K562 (cell line): Measurements from ENCODE around the gene SEC14L1. TPM values are rescaled to one million over a fixed set of nuclear protein-coding genes. Genes with fewer than 3 reads are reported as not detected.

Source experiments
- ATAC-seq: fragments of 200-7000 bp; cut with Tn5 transposase; 3 replicates; pipeline ENCODE4 v1.9.1; 2020; ENCODE audit warnings: moderate library complexity
- BruUV-seq: library from RNA; stranded (reverse); fragments of 400-500 nt; replicated peaks from 2 replicates; lab custom pipeline; 2021; lab: Mats Ljungman, UMichigan
- CTCF ChIA-PET: fragments of 300-600 bp; formaldehyde crosslinking; extraction: SDS; loops from one replicate; lab custom pipeline; 2021; ENCODE audit warnings: low intra/inter-chr PET ratio; lab: Yijun Ruan, JAX
- POLR2A ChIA-PET: fragments of 300-600, 350-650 bp; sonication (Branson Sonifier 250); formaldehyde crosslinking; extraction: SDS; loops from one replicate; lab custom pipeline; 2021; ENCODE audit warnings: antibody characterized with exemption, inconsistent platforms; lab: Yijun Ruan, JAX
- DNase-seq, 4 experiments: peaks; one replicate each; pipeline versions ENCODE4 v3.0.0 to v3.0.0-alpha.2; 2011 to 2018; ENCODE audit warnings: low spot score in 3 of 4, mixed read lengths in 3 of 4; ENCODE audit errors: extremely low read depth in 1 of 4
- FAIRE-seq: peaks from 2 replicates; lab custom pipeline; 2011; peaks lifted over from hg19 to GRCh38; lab: Jason Lieb, UNC
- H2AFZ ChIP-seq: 2 replicates; pipeline ENCODE4 v1.6.0; 2011; ENCODE audit warnings: low read depth, low read length, control low read depth, inconsistent platforms
- H3K27ac ChIP-seq: fragments of 200-600 bp; 3 replicates; pipeline ENCODE4 v1.8.0; 2011; ENCODE audit warnings: low read depth, mild to moderate bottlenecking, control low read depth, inconsistent platforms, low read length, moderate library complexity, mixed read lengths; ENCODE audit errors: extremely low read depth
- H3K27me3 ChIP-seq, 2 experiments: fragments of 300-600 bp in 1 of 2; 2 replicates in 1 of 2; 3 replicates in 1 of 2; pipeline versions ENCODE4 v1.6.0 to v1.8.0; 2011; ENCODE audit warnings: inconsistent platforms in 2 of 2, low read length in 2 of 2, mild to moderate bottlenecking in 1 of 2, mixed read lengths in 1 of 2, moderate library complexity in 1 of 2; ENCODE audit not compliant: control insufficient read depth in 2 of 2, insufficient read depth in 2 of 2
- H3K36me3 ChIP-seq: fragments of 300-600 bp; 3 replicates; pipeline ENCODE4 v1.8.0; 2011; ENCODE audit warnings: mild to moderate bottlenecking, low read length, inconsistent platforms; ENCODE audit not compliant: control insufficient read depth, insufficient read depth
- H3K4me1 ChIP-seq, 2 experiments: fragments of 200-600 bp in 1 of 2; replicated peaks in 1 of 2; 2 replicates in 1 of 2; 3 replicates in 1 of 2; pipeline versions ENCODE4 v1.5.1 to v1.8.0; 2011; ENCODE audit warnings: inconsistent platforms in 2 of 2, low read length in 2 of 2, mild to moderate bottlenecking in 1 of 2, mixed read lengths in 1 of 2, moderate library complexity in 1 of 2; ENCODE audit not compliant: control insufficient read depth in 2 of 2, insufficient read depth in 2 of 2
- H3K4me2 ChIP-seq: 2 replicates; pipeline ENCODE4 v1.6.1; 2011; ENCODE audit warnings: low read length, control low read depth, inconsistent platforms, mixed read lengths; ENCODE audit not compliant: insufficient read depth
- H3K4me3 ChIP-seq: fragments of 200-600 bp; sonication (generic), shearing (Covaris generic); 2 replicates; pipeline ENCODE4 v1.5.1; 2016; ENCODE audit warnings: control low read depth, inconsistent platforms
- H3K79me2 ChIP-seq: fragments of 200-600 bp; 3 replicates; pipeline ENCODE4 v1.8.0; 2011; ENCODE audit warnings: low read length, inconsistent platforms; ENCODE audit not compliant: control insufficient read depth, insufficient read depth
- H3K9ac ChIP-seq, 2 experiments: 2 replicates each; pipeline versions ENCODE4 v1.6.0 to v1.6.1; 2011; ENCODE audit warnings: low read depth in 2 of 2, low read length in 2 of 2, control low read depth in 1 of 2, inconsistent platforms in 1 of 2, mild to moderate bottlenecking in 1 of 2, mixed read lengths in 1 of 2; ENCODE audit not compliant: insufficient read depth in 1 of 2
- H3K9me1 ChIP-seq: one replicate; pipeline ENCODE4 v1.6.0; 2011; ENCODE audit warnings: inconsistent platforms, mild to moderate bottlenecking, low read length, moderate library complexity; ENCODE audit not compliant: control insufficient read depth, insufficient read depth
- H3K9me3 ChIP-seq: replicated peaks from 2 replicates; pipeline ENCODE4 v1.5.1; 2011; ENCODE audit warnings: low read depth, low read length, inconsistent platforms; ENCODE audit not compliant: control insufficient read depth, insufficient read depth
- H4K20me1 ChIP-seq: replicated peaks from 2 replicates; pipeline ENCODE4 v1.6.1; 2011; ENCODE audit warnings: low read length, inconsistent platforms, mixed read lengths; ENCODE audit not compliant: control insufficient read depth, insufficient read depth
- CHD4 ChIP-seq: fragments of 200-600 bp; sonication (generic); IDR thresholded peaks from 3 replicates; pipeline ENCODE4 v1.6.1; 2012; ENCODE audit warnings: low read depth, mild to moderate bottlenecking, mixed read lengths, low read length, inconsistent platforms; ENCODE audit not compliant: insufficient read depth, insufficient replicate concordance, poor library complexity, severe bottlenecking
- RUNX1 ChIP-seq: sonication (generic); IDR thresholded peaks from 2 replicates; pipeline ENCODE4 v1.6.1; 2016; ENCODE audit warnings: antibody characterized with exemption, low read depth
- ZNF695 ChIP-seq: fragments of 450-650 bp; formaldehyde crosslinking; IDR thresholded peaks from 2 replicates; pipeline ENCODE4 v1.4.0; 2020; ENCODE audit warnings: mild to moderate bottlenecking, moderate library complexity
- WGBS: fragments of 100-300 bp; shearing (Covaris generic); methylation state at CpG from one replicate; pipeline ENCODE4 v1.1.6; 2016; ENCODE audit warnings: low coverage, mixed read lengths; ENCODE audit not compliant: insufficient coverage; ENCODE audit errors: missing lambda C conversion rate; 5-methylcytosine and 5-hydroxymethylcytosine counted together
- in situ Hi-C: fragments of 300-500 bp; cut with MboI; formaldehyde crosslinking; loops from 4 replicates; pipeline ENCODE4 v1.15.0; 2018; ENCODE audit warnings: inconsistent platforms, mixed read lengths
- intact Hi-C: fragments of 100-400 bp; cut with micrococcal nuclease; formaldehyde crosslinking; loops from 2 replicates; pipeline ENCODE4 v1.14.2; 2022
- polyA plus RNA-seq, 8 experiments: library from polyadenylated mRNA; depleted of rRNA in 4 of 8; stranded (reverse) in 5 of 8; unstranded in 3 of 8; fragments of >200 nt; fragmentation: Nextera tagmentation in 2 of 8; fragmentation: Illumina TruSeq in 1 of 8; extraction: Ambion mirVana in 2 of 8; extraction: Trizol in 1 of 8; gene quantifications; 2 replicates each; pipeline versions ENCODE4 v1.2.1 to v1.2.3, GENCODE V29; 2011 to 2014; ENCODE audit warnings: inconsistent platforms in 1 of 8, missing spikeins in 1 of 8
- total RNA-seq, 7 experiments: library from RNA; depleted of rRNA in 6 of 7; stranded (reverse); fragments of >200 nt in 6 of 7; fragmentation: Illumina TruSeq in 2 of 7; extraction: Trizol in 2 of 7; gene quantifications; 2 replicates each; pipeline versions ENCODE4 v1.2.1 to v1.2.3, GENCODE V29; 2011 to 2021; ENCODE audit warnings: low replicate concordance in 1 of 7
- TF ChIP-seq, protein P1 (sequence below): sonication (generic); formaldehyde crosslinking; IDR thresholded peaks from 2 replicates; pipeline ENCODE4 v1.8.0; 2023; ENCODE audit warnings: mild to moderate bottlenecking, missing genetic modification reagents
- TF ChIP-seq, protein P2 (sequence below): sonication (generic); formaldehyde crosslinking; IDR thresholded peaks from 2 replicates; pipeline ENCODE4 v1.8.1; 2023; ENCODE audit warnings: mild to moderate bottlenecking, missing genetic modification reagents, moderate library complexity

SEC14L1 gene
- total and polyA plus RNA-seq, 9 of the 15 experiments (the other 6 are each of a cell fraction or from before 2014, with no cell fraction given): 3.1 to 39.7 (median 15.2) TPM

DNA sequence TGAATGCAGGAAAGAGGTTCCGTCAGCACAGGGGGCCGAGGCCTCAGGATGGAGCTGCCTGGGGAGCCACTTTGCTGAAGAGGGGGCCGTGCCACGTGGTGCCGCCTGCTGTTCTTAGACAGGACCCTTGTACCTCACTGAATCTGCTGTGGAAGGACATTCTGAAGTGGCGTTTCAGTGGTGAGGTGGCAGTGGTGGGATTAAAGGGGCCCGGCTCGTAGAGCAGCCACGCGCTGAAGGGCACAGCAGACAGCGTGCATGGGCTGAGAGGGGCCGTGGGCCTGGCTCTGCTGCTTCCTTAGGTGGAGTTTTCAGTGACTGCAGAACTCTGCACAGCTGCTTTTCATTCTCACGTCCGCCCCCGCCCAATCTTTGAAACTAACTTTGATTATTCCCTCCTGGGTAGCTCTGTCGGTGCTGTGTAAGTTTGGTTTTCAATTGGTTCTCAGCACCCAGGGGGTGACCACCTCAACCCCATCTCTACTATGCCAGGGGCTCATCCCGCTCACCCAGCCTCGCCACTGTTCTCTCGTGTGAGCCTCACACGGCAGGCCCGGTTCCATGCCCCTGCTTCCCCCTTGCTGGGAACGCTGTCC is 70.3 kb downstream of the SEC14L1 start:
- CTCF ChIA-PET: no interaction called here
- TF ChIP-seq, protein P1, sequence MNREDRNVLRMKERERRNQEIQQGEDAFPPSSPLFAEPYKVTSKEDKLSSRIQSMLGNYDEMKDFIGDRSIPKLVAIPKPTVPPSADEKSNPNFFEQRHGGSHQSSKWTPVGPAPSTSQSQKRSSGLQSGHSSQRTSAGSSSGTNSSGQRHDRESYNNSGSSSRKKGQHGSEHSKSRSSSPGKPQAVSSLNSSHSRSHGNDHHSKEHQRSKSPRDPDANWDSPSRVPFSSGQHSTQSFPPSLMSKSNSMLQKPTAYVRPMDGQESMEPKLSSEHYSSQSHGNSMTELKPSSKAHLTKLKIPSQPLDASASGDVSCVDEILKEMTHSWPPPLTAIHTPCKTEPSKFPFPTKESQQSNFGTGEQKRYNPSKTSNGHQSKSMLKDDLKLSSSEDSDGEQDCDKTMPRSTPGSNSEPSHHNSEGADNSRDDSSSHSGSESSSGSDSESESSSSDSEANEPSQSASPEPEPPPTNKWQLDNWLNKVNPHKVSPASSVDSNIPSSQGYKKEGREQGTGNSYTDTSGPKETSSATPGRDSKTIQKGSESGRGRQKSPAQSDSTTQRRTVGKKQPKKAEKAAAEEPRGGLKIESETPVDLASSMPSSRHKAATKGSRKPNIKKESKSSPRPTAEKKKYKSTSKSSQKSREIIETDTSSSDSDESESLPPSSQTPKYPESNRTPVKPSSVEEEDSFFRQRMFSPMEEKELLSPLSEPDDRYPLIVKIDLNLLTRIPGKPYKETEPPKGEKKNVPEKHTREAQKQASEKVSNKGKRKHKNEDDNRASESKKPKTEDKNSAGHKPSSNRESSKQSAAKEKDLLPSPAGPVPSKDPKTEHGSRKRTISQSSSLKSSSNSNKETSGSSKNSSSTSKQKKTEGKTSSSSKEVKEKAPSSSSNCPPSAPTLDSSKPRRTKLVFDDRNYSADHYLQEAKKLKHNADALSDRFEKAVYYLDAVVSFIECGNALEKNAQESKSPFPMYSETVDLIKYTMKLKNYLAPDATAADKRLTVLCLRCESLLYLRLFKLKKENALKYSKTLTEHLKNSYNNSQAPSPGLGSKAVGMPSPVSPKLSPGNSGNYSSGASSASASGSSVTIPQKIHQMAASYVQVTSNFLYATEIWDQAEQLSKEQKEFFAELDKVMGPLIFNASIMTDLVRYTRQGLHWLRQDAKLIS (CRISPR knock-in tag): no peak
- TF ChIP-seq ZNF695 (no peak), RUNX1 (no peak), CHD4 (no peak)
- TF ChIP-seq, protein P2, sequence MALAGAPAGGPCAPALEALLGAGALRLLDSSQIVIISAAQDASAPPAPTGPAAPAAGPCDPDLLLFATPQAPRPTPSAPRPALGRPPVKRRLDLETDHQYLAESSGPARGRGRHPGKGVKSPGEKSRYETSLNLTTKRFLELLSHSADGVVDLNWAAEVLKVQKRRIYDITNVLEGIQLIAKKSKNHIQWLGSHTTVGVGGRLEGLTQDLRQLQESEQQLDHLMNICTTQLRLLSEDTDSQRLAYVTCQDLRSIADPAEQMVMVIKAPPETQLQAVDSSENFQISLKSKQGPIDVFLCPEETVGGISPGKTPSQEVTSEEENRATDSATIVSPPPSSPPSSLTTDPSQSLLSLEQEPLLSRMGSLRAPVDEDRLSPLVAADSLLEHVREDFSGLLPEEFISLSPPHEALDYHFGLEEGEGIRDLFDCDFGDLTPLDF: no peak
- WGBS: 85% methylated on average over 15 of the region's 22 CpGs
- H3K27ac ChIP-seq: no peak overlapping the region
- H3K9me1 ChIP-seq: no peaks in the 10 kb centered on the region
- FAIRE-seq: no peak
- H3K4me3 ChIP-seq: no peak overlapping the region
- no peak overlapping the region for H3K9ac ChIP-seq
- H3K79me2 ChIP-seq: no peaks in the 10 kb centered on the region
- peaks cover 86% of the 10 kb centered on the region; the same call in 2 of the 3 replicates for H3K36me3 ChIP-seq
- H3K4me1 ChIP-seq: peaks cover 0 to 15% of the 10 kb centered on the region in 2 experiments; a peak in 1 of 5 replicates
- H3K27me3 ChIP-seq: no peaks in the 10 kb centered on the region
- ATAC-seq: no peak
- no peak for DNase-seq
- POLR2A ChIA-PET: interaction anchor here (0.6 to 1.8 kb wide), 3 partner anchors 105 to 748 kb away, joined by 3 to 4 read pairs (median 4); no protein-coding TSS in a partner anchor
- no peak overlapping the region for H2AFZ ChIP-seq
- no peaks in the 10 kb centered on the region for H3K9me3 ChIP-seq
- H4K20me1 ChIP-seq: no peaks in the 10 kb centered on the region; the same call in 1 of the 2 replicates
- in situ Hi-C loops: no loop called here
- BruUV-seq: no TSS peak
- intact Hi-C loops: no loop called here
- no peak overlapping the region for H3K4me2 ChIP-seq
